IPS DF 6.9 (cell line): ENCODE measurements around the gene DOCK9.

Experiments used
- DNase-seq: peaks from one replicate; pipeline ENCODE4 v3.0.0-alpha.2; 2013; ENCODE audit warnings: low read depth, low spot score
- H3K27ac ChIP-seq: one replicate; pipeline ENCODE4 v1.5.1; 2013; ENCODE audit warnings: low read length, control low read depth
- H3K27me3 ChIP-seq: 2 replicates; pipeline ENCODE4 v1.6.1; 2013; ENCODE audit warnings: mild to moderate bottlenecking, low read length; ENCODE audit not compliant: control insufficient read depth, insufficient read depth
- H3K36me3 ChIP-seq: 2 replicates; pipeline ENCODE4 v1.6.1; 2013; ENCODE audit warnings: low read length; ENCODE audit not compliant: control insufficient read depth, insufficient read depth
- H3K4me1 ChIP-seq: 2 replicates; pipeline ENCODE4 v1.6.1; 2013; ENCODE audit warnings: low read length; ENCODE audit not compliant: control insufficient read depth, insufficient read depth
- H3K4me3 ChIP-seq: 2 replicates; pipeline ENCODE4 v1.5.1; 2013; ENCODE audit warnings: mild to moderate bottlenecking, low read length
- H3K9me3 ChIP-seq: 2 replicates; pipeline ENCODE4 v1.6.1; 2013; ENCODE audit warnings: low read length, inconsistent platforms; ENCODE audit not compliant: control insufficient read depth, insufficient read depth
- WGBS: extraction: QIAGEN DNeasy Blood & Tissue Kit; methylation state at CpG from one replicate; pipeline ENCODE4 v1.1.7; 2013; ENCODE audit warnings: mixed read lengths, missing lambda C conversion rate; ENCODE audit not compliant: insufficient read length, insufficient coverage; 5-methylcytosine and 5-hydroxymethylcytosine counted together

Gene DOCK9

GRCh38 chr13:98917116-98917515 lies 60.7 kb downstream of the DOCK9 start:
- H3K4me1 ChIP-seq = 0 out of 2 replicates have a peak, but pooled peaks cover 5% of the 10 kb centered on the region
- no peaks in the 10 kb centered on the region for H3K36me3 ChIP-seq
- WGBS = no CpG with 5 or more reads among the region's 1 CpG
- H3K27ac ChIP-seq = no peak overlapping the region
- H3K27me3 ChIP-seq = no peaks in the 10 kb centered on the region
- DNase-seq = no peak
- no peaks in the 10 kb centered on the region for H3K9me3 ChIP-seq
- no peak overlapping the region for H3K4me3 ChIP-seq

DNA sequence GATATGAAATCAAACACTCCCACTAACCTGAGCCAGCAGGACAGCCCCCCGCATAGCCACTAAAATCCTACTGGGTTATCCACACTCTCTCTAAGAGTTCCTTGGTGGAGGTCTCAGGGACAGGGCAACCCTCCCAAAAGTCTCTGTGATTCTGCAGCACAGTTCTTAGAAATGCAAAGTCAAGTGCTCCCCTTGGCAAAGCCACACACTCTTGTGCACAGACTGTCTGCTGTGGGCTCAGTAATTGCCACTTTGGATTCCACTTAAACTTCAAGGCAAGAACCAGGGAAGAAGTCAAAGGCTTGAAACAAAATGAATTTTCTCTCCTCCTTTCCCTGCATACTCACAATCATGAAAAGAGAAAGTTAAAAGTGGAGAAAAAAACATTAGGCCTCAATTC lies 61.5 kb downstream of the DOCK9 start:
- Histone ChIP-seq H3K4me1 (no peaks in the 10 kb centered on the region), H3K27ac (no peak overlapping the region), H3K4me3 (no peak overlapping the region), H3K36me3 (no peaks in the 10 kb centered on the region), H3K27me3 (no peaks in the 10 kb centered on the region), H3K9me3 (no peaks in the 10 kb centered on the region)
- WGBS = no CpG with 5 or more reads among the region's 1 CpG
- no peak for DNase-seq

DNA sequence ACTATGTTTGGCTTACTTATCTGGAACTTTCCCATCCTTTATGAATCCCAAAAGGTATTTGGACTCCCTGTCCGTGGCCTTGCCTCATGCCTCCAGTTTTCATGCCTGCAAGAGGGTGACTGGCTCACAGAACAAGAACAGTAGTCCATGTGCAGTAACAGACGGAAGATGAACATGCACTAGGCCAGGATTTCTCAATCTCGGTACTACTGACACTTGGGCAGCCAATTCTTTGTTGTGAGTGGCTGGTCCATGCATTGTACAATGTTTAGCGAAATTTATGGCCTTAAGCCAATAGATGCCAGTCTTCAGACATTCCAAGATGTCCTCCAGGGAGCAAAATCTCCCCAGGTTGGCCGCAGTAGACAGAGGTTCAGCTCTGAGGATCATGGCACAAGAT lies 61.9 kb downstream of the DOCK9 start:
- no CpG with 5 or more reads among the region's 5 CpGs for WGBS
- Histone ChIP-seq H3K27me3 (no peaks in the 10 kb centered on the region), H3K4me1 (no peaks in the 10 kb centered on the region)

GRCh38 chr13:98915563-98915962 lies 62.3 kb downstream of the DOCK9 start:
- no CpG with 5 or more reads among the region's 1 CpG for whole genome bisulfite sequencing
- H3K27ac ChIP-seq = no peak overlapping the region
- H3K4me1 ChIP-seq = no peaks in the 10 kb centered on the region; the same call in 1 of the 2 replicates
- H3K4me3 ChIP-seq = no peak overlapping the region
- DNase-seq = no peak
- H3K36me3 ChIP-seq = no peaks in the 10 kb centered on the region
- no peaks in the 10 kb centered on the region for H3K9me3 ChIP-seq
- H3K27me3 ChIP-seq = no peaks in the 10 kb centered on the region

More for the DNA sequence above, 61.9 kb downstream of the DOCK9 start:
- H3K4me3 ChIP-seq = no peak overlapping the region
- DNase-seq = no peak
- H3K27ac ChIP-seq = no peak overlapping the region
- no peaks in the 10 kb centered on the region for H3K36me3 ChIP-seq
- no peaks in the 10 kb centered on the region for H3K9me3 ChIP-seq

- no peaks in the 10 kb centered on the region for H3K27me3 ChIP-seq
- no peaks in the 10 kb centered on the region; the same call in 1 of the 2 replicates for H3K4me1 ChIP-seq
- no peaks in the 10 kb centered on the region for H3K36me3 ChIP-seq
- no peaks in the 10 kb centered on the region for H3K9me3 ChIP-seq
- no CpG with 5 or more reads among the region's 5 CpGs for WGBS
- no peak overlapping the region for H3K4me3 ChIP-seq
- no peak for DNase-seq
- H3K27ac ChIP-seq = no peak overlapping the region
Measured at GRCh38 chr13:98913741-98914140, 64.1 kb downstream of the DOCK9 start.

GRCh38 chr13:98912846-98913245 lies 65.0 kb downstream of the DOCK9 start:
- no peaks in the 10 kb centered on the region for H3K36me3 ChIP-seq
- no peak overlapping the region for H3K4me3 ChIP-seq
- no peak overlapping the region for H3K27ac ChIP-seq
- DNase-seq = no peak
- no peaks in the 10 kb centered on the region; the same call in 1 of the 2 replicates for H3K4me1 ChIP-seq
- H3K9me3 ChIP-seq = no peaks in the 10 kb centered on the region
- no peaks in the 10 kb centered on the region for H3K27me3 ChIP-seq

GRCh38 chr13:98910501-98910951 lies 67.3 kb downstream of the DOCK9 start:
- Histone ChIP-seq H3K36me3 (no peaks in the 10 kb centered on the region), H3K27ac (no peak overlapping the region), H3K9me3 (no peaks in the 10 kb centered on the region), H3K27me3 (no peaks in the 10 kb centered on the region), H3K4me3 (no peak overlapping the region), H3K4me1 (no peaks in the 10 kb centered on the region; the same call in 1 of the 2 replicates)
- no CpG with 5 or more reads among the region's 2 CpGs for WGBS
- no peak for DNase-seq

DNA sequence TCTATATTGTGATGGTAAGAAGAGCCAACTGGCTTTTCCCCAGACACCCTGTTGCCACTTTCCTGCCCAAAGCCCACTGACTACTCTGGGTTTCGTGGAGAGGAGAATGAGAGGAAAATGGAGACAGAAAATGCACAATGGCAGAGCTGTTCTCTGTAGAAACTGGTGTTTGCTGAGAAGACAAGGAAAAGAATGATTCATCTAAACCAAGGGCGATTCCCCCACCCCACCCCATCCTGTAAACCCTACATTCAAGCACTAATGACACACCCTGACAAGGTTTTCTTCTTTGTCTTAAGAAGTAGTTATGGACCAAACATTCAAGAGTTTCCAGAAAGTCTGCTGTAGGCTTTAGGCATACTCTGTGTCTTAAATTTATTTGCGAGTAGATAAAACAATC lies 68.8 kb downstream of the DOCK9 start:
- Histone ChIP-seq H3K27me3 (no peaks in the 10 kb centered on the region), H3K4me1 (no peaks in the 10 kb centered on the region; the same call in 1 of the 2 replicates), H3K36me3 (no peaks in the 10 kb centered on the region), H3K9me3 (no peaks in the 10 kb centered on the region), H3K4me3 (no peak overlapping the region), H3K27ac (no peak overlapping the region)
- DNase-seq = no peak
- WGBS = no CpG with 5 or more reads among the region's 3 CpGs

DNA sequence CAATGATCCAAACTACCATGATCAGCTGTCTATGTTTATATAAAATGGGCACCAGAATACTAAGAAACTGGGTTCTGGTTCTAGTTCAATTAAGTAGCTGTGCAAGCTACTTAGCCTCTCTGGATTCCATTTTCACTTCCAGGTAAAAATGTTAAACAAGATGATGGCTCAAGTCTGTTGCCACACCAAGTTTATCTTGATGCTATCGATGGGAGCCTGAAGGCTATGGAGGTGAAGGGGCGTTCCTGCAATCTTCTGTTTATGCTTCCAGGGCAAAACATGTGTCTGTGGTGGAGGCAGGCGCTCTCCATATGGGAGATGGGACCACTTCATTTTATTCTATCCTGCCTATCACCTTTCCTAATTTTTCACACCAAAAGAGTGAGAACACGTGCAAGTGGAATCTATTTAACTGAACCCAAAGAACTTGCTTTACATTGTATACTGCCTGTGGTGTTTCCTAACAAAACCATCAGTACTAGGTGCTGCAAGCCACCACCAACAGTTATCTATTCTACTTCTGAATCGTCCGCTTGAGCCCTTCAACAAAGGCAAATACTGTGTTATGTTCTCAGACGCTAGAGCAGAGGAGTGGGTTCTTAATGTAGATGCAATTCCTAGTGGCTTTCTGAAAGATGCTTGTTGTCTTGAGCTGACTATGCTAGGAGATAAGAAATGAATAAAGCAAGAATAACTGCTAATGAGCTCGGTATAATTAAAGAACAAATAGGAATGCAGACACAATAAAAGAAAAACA lies 70.9 kb downstream of the DOCK9 start:
- Histone ChIP-seq H3K9me3 (no peaks in the 10 kb centered on the region), H3K27ac (no peak overlapping the region), H3K4me1 (no peaks in the 10 kb centered on the region; the same call in 1 of the 2 replicates), H3K36me3 (no peaks in the 10 kb centered on the region), H3K27me3 (no peaks in the 10 kb centered on the region), H3K4me3 (no peak overlapping the region)
- no CpG with 5 or more reads among the region's 8 CpGs for WGBS
- no peak for DNase-seq

DNA sequence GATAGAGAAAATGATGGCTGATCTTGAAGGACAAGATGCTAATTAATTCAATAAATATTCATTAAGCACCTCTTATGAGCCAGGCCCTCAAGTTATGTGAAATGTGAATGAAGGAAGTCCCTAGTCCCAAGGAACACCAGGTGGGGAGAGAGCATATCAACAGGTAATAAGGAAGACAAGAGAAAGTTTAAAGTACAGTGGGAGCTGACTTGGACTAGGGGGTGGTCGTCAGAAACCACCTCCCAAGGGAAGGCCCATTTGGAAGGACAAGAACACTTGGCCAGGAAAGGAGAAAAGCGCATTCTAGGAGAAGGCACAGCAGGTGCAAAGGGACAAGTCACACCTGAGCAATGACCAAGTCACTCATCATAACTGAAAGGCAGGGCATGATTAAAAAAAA lies 72.7 kb downstream of the DOCK9 start:
- Histone ChIP-seq H3K4me3 (no peak overlapping the region), H3K27me3 (no peaks in the 10 kb centered on the region), H3K27ac (no peak overlapping the region), H3K9me3 (no peaks in the 10 kb centered on the region), H3K4me1 (no peaks in the 10 kb centered on the region), H3K36me3 (no peaks in the 10 kb centered on the region)
- no peak for DNase-seq
- no CpG with 5 or more reads among the region's 2 CpGs for WGBS

DNA sequence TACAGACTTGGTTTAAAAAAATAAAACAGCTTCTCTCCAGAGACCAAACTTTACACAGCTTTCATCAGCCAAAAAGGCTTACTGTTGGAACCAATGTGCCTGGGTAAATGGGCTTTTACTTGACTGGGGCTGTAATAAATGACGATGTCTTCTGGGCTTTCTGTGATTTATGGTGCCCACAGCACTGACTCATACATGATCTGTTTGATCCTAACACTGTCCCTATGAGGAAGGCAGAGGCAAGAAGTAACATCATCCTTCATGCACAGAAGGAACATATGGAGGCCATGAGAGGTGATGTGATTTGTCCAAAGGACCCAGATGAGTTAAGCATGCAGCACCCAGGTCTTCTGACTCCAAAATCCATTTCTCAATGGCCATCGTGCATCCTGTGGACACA lies 77.4 kb downstream of the DOCK9 start:
- H3K27ac ChIP-seq = no peak overlapping the region
- H3K36me3 ChIP-seq = no peaks in the 10 kb centered on the region
- no CpG with 5 or more reads among the region's 2 CpGs for WGBS
- no peak for DNase-seq
- no peaks in the 10 kb centered on the region for H3K4me1 ChIP-seq
- H3K27me3 ChIP-seq = no peaks in the 10 kb centered on the region
- H3K9me3 ChIP-seq = no peaks in the 10 kb centered on the region
- H3K4me3 ChIP-seq = no peak overlapping the region
